Small intestine (tissue), 7 donors: ENCODE results near the gene NT5C2. TPM values are rescaled to one million over a fixed set of nuclear protein-coding genes. Genes with fewer than 3 reads are reported as not detected.
A peak's percentile ranks its signal among the peaks of the same experiment; 100 is the strongest.
"Not testable (repeated sequence)": the region's sequence is repeated elsewhere in the genome, so short reads cannot be mapped to it uniquely, and the experiment has no call there.

Experiments
- DNase-seq, 2 donors: peaks; one replicate each; pipeline versions ENCODE4 v3.0.0 to v3.0.0-alpha.2; 2013
- FAIRE-seq: peaks from 2 replicates; lab custom pipeline; 2012; peaks lifted over from hg19 to GRCh38; lab: Jason Lieb, UNC
- H3K27ac ChIP-seq, 3 donors: one replicate each; pipeline ENCODE4 v1.5.1; 2013; ENCODE audit warnings: low read length in 2 of 3, mild to moderate bottlenecking in 2 of 3, control low read depth in 1 of 3, inconsistent platforms in 1 of 3, low read depth in 1 of 3, moderate library complexity in 1 of 3
- H3K27me3 ChIP-seq, 3 donors: one replicate each; pipeline ENCODE4 v1.6.1; 2013; ENCODE audit warnings: low read length in 3 of 3, inconsistent platforms in 1 of 3; ENCODE audit not compliant: control insufficient read depth in 3 of 3, insufficient read depth in 3 of 3
- H3K36me3 ChIP-seq, 3 donors: one replicate each; pipeline ENCODE4 v1.6.1; 2013; ENCODE audit warnings: low read length in 3 of 3, inconsistent platforms in 1 of 3, low read depth in 1 of 3, mild to moderate bottlenecking in 1 of 3, moderate library complexity in 1 of 3; ENCODE audit not compliant: control insufficient read depth in 3 of 3, insufficient read depth in 2 of 3
- H3K4me1 ChIP-seq, 3 donors: one replicate each; pipeline ENCODE4 v1.6.1; 2013; ENCODE audit warnings: low read length in 2 of 3, inconsistent platforms in 1 of 3, low read depth in 1 of 3, mild to moderate bottlenecking in 1 of 3, moderate library complexity in 1 of 3; ENCODE audit not compliant: control insufficient read depth in 3 of 3, insufficient read depth in 2 of 3
- H3K4me3 ChIP-seq, 3 donors: one replicate each; pipeline ENCODE4 v1.5.1; 2013; ENCODE audit warnings: low read length in 3 of 3, control low read depth in 1 of 3, inconsistent platforms in 1 of 3, low read depth in 1 of 3, mild to moderate bottlenecking in 1 of 3, moderate library complexity in 1 of 3
- H3K9me3 ChIP-seq, 2 donors: one replicate each; pipeline ENCODE4 v1.6.1; 2013; ENCODE audit warnings: low read depth in 1 of 2, low read length in 1 of 2; ENCODE audit not compliant: control insufficient read depth in 2 of 2, insufficient read depth in 1 of 2
- WGBS, 3 donors: extraction: QIAGEN DNeasy Blood & Tissue Kit; methylation state at CpG; one replicate each; pipeline ENCODE4 v1.1.7; 2013; 5-methylcytosine and 5-hydroxymethylcytosine counted together
- polyA plus RNA-seq, 4 donors: library from polyadenylated mRNA; stranded (reverse) in 3 of 4; unstranded in 1 of 4; fragments of 200-250 nt in 3 of 4; fragments of 120-200 nt in 1 of 4; gene quantifications; one replicate each; pipeline versions ENCODE4 v1.2.1 to v1.2.3, GENCODE V29; 2013
- donor health status: healthy with polysubstance abuse.
- donor health status: control.
- donor health status: control.
- donor health status: Bipolar disorder and iron deficiency.
- donor health status: healthy.

Gene NT5C2
- polyA plus RNA-seq, 4 donors, result 15.7 to 61.3 (median 20.4) TPM

GRCh38 chr10:103153302-103154197, 39.5 kb downstream of the NT5C2 start:
- Histone ChIP-seq H3K27ac (peak overlapping the region in 2 of 3 donors; percentile 49 to 72), H3K36me3 (peaks cover 3 to 22% (median 6%) of the 10 kb centered on the region in 3 donors), H3K27me3 (no peaks in the 10 kb centered on the region), H3K4me1 (peaks cover 0 to 10% (median 4%) of the 10 kb centered on the region in 3 donors), H3K9me3 (no peaks in the 10 kb centered on the region), H3K4me3 (no peak overlapping the region)
- DNase-seq (peak in 1 of 2 donors; percentile 23), FAIRE-seq (no peak)
- WGBS, 3 donors, result 48 to 82% (median 65%) methylated on average over 8 of the region's 8 CpGs

- 90 to 99% (median 98%) methylated on average over 2 of the region's 2 CpGs for WGBS, 3 donors
- H3K27ac ChIP-seq, result no peak overlapping the region
- H3K4me1 ChIP-seq, result peaks cover 0 to 10% (median 5%) of the 10 kb centered on the region in 3 donors
- no peak for FAIRE-seq
- no peak for DNase-seq
- no peaks in the 10 kb centered on the region for H3K27me3 ChIP-seq
- H3K9me3 ChIP-seq, result no peaks in the 10 kb centered on the region
- H3K36me3 ChIP-seq, result peaks cover 0 to 4% (median 1%) of the 10 kb centered on the region in 3 donors
- no peak overlapping the region for H3K4me3 ChIP-seq
These were observed 43.0 kb downstream of the NT5C2 start for GRCh38 chr10:103149991-103150622.

GRCh38 chr10:103147645-103148044, 45.4 kb downstream of the NT5C2 start:
- DNase-seq, result no peak
- Histone ChIP-seq H3K4me3 (no peak overlapping the region), H3K9me3 (no peaks in the 10 kb centered on the region), H3K27me3 (no peaks in the 10 kb centered on the region), H3K4me1 (peaks cover 0 to 5% (median 0%) of the 10 kb centered on the region in 3 donors), H3K36me3 (peaks cover 0 to 5% (median 1%) of the 10 kb centered on the region in 3 donors), H3K27ac (no peak overlapping the region)
- WGBS, 3 donors, result 96 to 98% (median 97%) methylated on average over 4 of the region's 4 CpGs
- no peak for FAIRE-seq

GRCh38 chr10:103145860-103146466, 47.1 kb downstream of the NT5C2 start:
- WGBS, 3 donors, result 76 to 86% (median 81%) methylated on average over 3 of the region's 3 CpGs
- H3K27me3 ChIP-seq, result no peaks in the 10 kb centered on the region
- no peak overlapping the region for H3K4me3 ChIP-seq
- FAIRE-seq, result no peak
- no peaks in the 10 kb centered on the region for H3K9me3 ChIP-seq
- peaks cover 0 to 8% (median 1%) of the 10 kb centered on the region in 3 donors for H3K36me3 ChIP-seq
- peak; percentile 32 to 68 for DNase-seq
- no peak overlapping the region for H3K27ac ChIP-seq
- peaks cover 0 to 5% (median 0%) of the 10 kb centered on the region in 3 donors for H3K4me1 ChIP-seq

GRCh38 chr10:103145046-103145445, 48.0 kb downstream of the NT5C2 start:
- Histone ChIP-seq H3K36me3 (peaks cover under 1 to 9% (median 1%) of the 10 kb centered on the region in 3 donors), H3K27me3 (no peaks in the 10 kb centered on the region), H3K9me3 (no peaks in the 10 kb centered on the region), H3K27ac (no peak overlapping the region), H3K4me3 (no peak overlapping the region), H3K4me1 (peaks cover 0 to 5% (median 0%) of the 10 kb centered on the region in 3 donors)
- FAIRE-seq (no peak), DNase-seq (no peak)
- 96 to 100% (median 97%) methylated on average over 1 of the region's 1 CpG for WGBS, 3 donors

- Histone ChIP-seq H3K36me3 (peaks cover 1 to 12% (median 2%) of the 10 kb centered on the region in 3 donors), H3K4me3 (no peak overlapping the region), H3K4me1 (peaks cover 0 to 5% (median 0%) of the 10 kb centered on the region in 3 donors), H3K27ac (no peak overlapping the region), H3K27me3 (no peaks in the 10 kb centered on the region), H3K9me3 (no peaks in the 10 kb centered on the region)
- WGBS, 3 donors, result 86 to 93% (median 92%) methylated on average over 2 of the region's 2 CpGs
- DNase-seq (no peak), FAIRE-seq (no peak)
These were observed 49.0 kb downstream of the NT5C2 start for GRCh38 chr10:103144041-103144440.

GRCh38 chr10:103143641-103144040, 49.4 kb downstream of the NT5C2 start:
- 73 to 91% (median 75%) methylated on average over 3 of the region's 3 CpGs for WGBS, 3 donors
- DNase-seq, H3K9me3 ChIP-seq, H3K4me1 ChIP-seq, H3K4me3 ChIP-seq, H3K27ac ChIP-seq, H3K27me3 ChIP-seq, FAIRE-seq: not testable (repeated sequence)
- peaks cover 0 to 13% (median 2%) of the 10 kb centered on the region in 3 donors for H3K36me3 ChIP-seq

- Histone ChIP-seq H3K4me3 (no peak overlapping the region), H3K27ac (no peak overlapping the region), H3K4me1 (peaks cover 0 to 5% (median 0%) of the 10 kb centered on the region in 3 donors), H3K9me3 (no peaks in the 10 kb centered on the region), H3K27me3 (no peaks in the 10 kb centered on the region), H3K36me3 (peaks cover 2 to 18% (median 3%) of the 10 kb centered on the region in 3 donors)
- no peak for DNase-seq
- WGBS, 3 donors, result 75 to 86% (median 82%) methylated on average over 2 of the region's 2 CpGs
- no peak for FAIRE-seq
These were observed 51.1 kb downstream of the NT5C2 start for GRCh38 chr10:103141950-103142349.
